ENCODE data around the gene MED25.

MED25 gene

DNA sequence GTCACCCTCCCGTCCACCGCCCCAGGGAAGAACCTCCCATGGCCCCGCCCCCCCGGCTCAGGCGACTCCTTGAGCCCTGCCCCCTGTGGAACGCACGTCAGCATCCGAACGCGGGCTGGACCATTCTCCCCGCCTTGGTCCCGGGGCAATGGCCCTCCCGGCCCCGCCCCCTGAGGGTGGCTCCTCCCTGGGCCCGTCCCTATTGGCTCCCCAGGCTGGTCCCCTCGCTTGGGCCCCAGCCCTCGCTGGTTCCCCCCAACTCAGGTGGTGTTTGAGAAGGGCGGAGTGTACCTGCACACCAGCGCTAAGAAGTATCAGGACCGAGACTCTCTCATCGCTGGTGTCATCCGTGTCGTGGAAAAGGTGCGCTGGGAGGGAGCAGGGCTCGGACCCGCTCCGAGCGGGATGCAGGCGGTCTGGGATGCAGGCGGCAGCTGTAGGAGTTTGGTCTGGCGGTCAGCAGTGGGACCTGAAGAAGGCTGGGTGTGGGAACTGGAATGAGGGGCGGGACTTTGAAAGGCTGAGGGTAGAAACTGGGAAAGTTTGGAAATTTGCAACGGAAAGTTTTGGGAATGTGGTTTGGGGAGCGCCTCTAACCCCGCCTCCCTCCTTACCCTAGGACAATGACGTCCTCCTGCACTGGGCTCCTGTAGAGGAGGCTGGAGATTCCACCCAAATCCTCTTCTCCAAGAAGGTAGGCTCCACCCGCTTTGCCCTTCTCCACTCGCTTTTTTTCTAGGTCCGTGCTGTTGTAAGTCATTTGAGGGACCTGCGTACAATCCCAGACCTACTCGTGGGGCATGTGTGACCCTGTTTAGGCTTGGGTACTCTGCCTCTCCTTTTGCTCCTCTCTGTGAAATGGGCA lies 60.0 kb downstream of the MED25 start:
- H3K9me3 Mint-ChIP-seq: no peaks in the 10 kb centered on the region
- no peaks in the 10 kb centered on the region for H3K27me3 Mint-ChIP-seq
- H3K36me3 Mint-ChIP-seq: peaks cover 46 to 62% of the 10 kb centered on the region in 2 donors
- peaks cover 29 to 64% of the 10 kb centered on the region in 2 donors for H3K4me1 Mint-ChIP-seq
- no peak overlapping the region for H3K27ac Mint-ChIP-seq
- peak; percentile 74 to 76 for ATAC-seq (replicated peaks)
- DNase-seq: peak; percentile 97
- H3K4me3 Mint-ChIP-seq: no peak overlapping the region

DNA sequence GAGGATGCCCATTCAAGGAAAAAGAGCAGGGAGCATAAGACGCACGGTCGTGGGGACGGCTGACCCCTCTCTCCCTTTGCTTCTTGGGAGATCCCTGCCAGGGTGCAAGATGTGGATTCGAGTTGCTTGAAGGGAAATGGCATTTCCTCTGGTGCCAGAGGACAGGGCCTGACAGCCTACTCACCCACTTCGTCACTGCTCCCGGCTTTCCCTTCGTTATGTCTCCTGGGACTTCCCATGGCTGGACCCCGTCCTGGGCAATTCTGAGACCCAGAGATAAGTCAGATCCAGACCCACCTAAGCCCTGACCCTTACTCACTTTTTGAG lies 60.6 kb downstream of the MED25 start:
- no peak overlapping the region for H3K4me3 Mint-ChIP-seq

DNA sequence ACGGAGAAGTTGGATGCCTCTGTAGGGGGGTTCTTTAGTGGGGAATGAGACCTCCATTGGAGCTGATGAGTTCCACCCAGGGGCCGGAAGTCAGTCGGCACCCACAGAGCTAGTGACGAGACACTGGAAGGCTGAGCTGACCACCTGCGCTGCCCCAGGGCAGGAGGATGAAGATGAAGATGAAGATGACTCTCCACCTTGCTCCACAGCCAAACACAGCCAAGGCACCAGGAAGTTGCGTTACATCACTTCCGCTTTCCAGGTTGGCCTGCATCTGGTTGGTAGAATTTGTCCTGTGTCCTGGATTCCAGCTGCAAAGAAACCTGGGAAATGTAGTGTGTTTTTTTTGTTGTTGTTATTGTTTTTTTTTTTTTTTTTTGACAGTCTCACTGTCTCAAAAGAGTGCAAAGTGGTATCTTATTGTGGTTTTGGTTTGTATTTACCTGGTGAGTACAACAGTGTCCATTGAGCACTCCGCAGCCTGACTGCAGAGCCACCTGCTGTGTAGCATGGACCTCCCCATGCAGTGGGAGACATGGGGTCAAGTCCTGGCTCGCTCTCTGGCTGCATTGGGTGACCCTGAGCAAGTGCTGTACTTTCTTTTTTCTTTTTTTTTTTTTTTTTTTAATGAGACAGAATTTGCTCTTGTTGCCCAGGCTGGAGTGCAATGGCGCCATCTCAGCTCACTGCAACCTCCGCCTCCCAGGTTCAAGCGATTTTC lies 61.3 kb downstream of the MED25 start:
- Mint-ChIP-seq H3K27me3 (no peaks in the 10 kb centered on the region), H3K9me3 (peaks cover 0 to 2% of the 10 kb centered on the region in 2 donors), H3K27ac (peak overlapping the region; percentile 42), H3K4me1 (peaks cover 31 to 71% of the 10 kb centered on the region in 2 donors), H3K4me3 (peak overlapping the region in 1 of 2 donors; percentile 9), H3K36me3 (peaks cover 54 to 64% of the 10 kb centered on the region in 2 donors)
- ATAC-seq (replicated peaks) (no peak), DNase-seq (no peak)

More for the DNA sequence above, 60.6 kb downstream of the MED25 start:
- H3K9me3 Mint-ChIP-seq: peaks cover 0 to 2% of the 10 kb centered on the region in 2 donors
- ATAC-seq (replicated peaks) (no peak), DNase-seq (no peak)
- peaks cover 30 to 70% of the 10 kb centered on the region in 2 donors for H3K4me1 Mint-ChIP-seq
- no peaks in the 10 kb centered on the region for H3K27me3 Mint-ChIP-seq
- peaks cover 52 to 65% of the 10 kb centered on the region in 2 donors for H3K36me3 Mint-ChIP-seq
- no peak overlapping the region for H3K27ac Mint-ChIP-seq

DNA sequence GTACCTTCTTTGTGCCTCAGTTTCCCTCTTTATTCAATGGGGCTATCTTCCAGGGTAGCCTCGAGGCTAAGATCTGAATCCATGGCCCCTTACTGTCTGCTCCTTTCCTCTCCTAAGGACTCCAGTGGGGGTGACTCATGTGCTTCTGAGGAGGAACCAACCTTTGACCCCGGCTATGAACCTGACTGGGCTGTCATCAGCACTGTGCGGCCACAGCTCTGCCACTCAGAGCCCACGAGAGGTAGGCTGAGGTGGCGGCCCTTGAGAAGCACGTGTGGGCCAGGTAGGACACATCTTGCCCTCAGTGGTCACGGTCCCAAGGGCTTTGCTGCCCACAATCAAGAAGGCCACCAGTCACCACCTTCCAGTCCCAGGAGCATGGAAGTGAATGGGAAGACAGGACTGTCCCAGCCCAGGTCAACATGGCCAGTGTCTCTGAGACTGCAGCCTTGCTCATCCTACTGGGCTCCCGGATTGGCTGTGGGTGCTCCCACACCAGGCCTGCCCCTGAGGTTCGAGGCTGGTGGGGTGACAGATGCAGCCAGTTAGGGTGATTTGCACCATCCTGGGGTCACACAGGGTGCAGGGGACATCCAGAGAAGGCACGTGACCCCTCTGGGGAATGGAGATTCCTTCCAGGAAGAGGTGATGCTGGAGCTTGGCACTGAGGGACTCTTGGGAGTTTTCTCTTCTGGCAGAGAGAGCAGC lies 62.2 kb downstream of the MED25 start:
- peaks cover 33 to 72% of the 10 kb centered on the region in 2 donors for H3K4me1 Mint-ChIP-seq
- H3K36me3 Mint-ChIP-seq: peaks cover 60 to 73% of the 10 kb centered on the region in 2 donors
- H3K27me3 Mint-ChIP-seq: no peaks in the 10 kb centered on the region
- DNase-seq (no peak), ATAC-seq (replicated peaks) (no peak)
- peaks cover 0 to 2% of the 10 kb centered on the region in 2 donors for H3K9me3 Mint-ChIP-seq
- no peak overlapping the region for H3K4me3 Mint-ChIP-seq
- no peak overlapping the region for H3K27ac Mint-ChIP-seq

DNA sequence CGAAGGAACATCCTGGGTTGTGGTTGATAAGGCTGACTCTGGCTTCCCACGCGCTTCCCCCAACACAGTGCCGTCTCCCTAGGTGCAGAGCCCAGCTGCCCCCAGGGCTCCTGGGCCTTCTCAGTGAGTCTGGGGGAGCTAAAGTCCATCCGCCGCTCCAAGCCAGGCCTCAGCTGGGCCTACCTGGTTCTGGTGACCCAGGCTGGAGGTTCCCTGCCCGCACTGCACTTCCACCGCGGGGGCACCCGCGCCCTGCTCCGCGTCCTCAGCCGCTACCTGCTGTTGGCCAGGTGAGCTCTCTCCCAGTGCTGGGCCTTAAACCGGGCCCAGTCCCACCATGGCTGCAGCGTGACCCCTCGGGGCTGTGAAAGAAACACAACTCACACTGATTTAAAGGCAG lies 63.1 kb downstream of the MED25 start:
- peaks cover 61 to 74% of the 10 kb centered on the region in 2 donors for H3K36me3 Mint-ChIP-seq
- peaks cover 0 to 2% of the 10 kb centered on the region in 2 donors for H3K9me3 Mint-ChIP-seq
- no peak for ATAC-seq (replicated peaks)
- no peak for DNase-seq
- no peaks in the 10 kb centered on the region for H3K27me3 Mint-ChIP-seq
- no peak overlapping the region for H3K4me3 Mint-ChIP-seq
- H3K4me1 Mint-ChIP-seq: peaks cover 29 to 71% of the 10 kb centered on the region in 2 donors
- H3K27ac Mint-ChIP-seq: no peak overlapping the region

DNA sequence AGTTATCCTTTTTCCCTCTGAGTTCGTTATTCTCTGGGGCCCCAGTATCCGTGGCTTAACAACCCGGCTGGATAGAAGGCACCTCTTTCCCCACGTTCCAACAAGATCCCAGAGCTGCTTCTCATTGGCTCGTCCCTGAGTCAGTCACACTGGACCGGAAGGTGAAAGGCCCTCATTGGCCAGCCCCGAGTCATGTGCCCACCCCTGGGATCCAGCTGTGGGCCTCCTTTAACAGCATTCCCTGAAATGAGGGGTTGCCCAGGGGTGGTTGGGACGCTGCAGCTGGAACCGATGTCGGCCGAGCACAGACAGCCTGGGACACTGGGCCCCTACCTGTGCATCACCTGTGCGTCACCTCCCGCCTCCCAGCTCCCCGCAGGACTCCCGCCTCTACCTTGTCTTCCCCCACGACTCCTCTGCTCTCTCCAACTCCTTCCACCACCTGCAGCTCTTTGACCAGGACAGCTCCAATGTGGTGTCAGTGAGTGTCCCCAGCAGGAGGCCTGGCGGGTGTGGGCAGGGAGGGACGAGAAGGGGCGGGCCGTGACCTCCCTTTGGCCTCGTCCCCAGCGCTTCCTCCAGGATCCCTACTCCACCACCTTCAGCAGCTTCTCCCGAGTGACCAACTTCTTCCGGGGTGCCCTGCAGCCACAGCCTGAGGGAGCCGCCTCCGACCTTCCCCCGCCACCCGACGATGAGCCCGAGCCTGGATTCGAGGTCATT lies 63.7 kb downstream of the MED25 start:
- Mint-ChIP-seq H3K36me3 (peaks cover 66 to 79% of the 10 kb centered on the region in 2 donors), H3K4me1 (peaks cover 29 to 77% of the 10 kb centered on the region in 2 donors), H3K9me3 (peaks cover 0 to 2% of the 10 kb centered on the region in 2 donors), H3K27ac (peak overlapping the region; percentile 79), H3K4me3 (peak overlapping the region in 1 of 2 donors; percentile 36), H3K27me3 (no peaks in the 10 kb centered on the region)
- ATAC-seq (replicated peaks): no peak
- DNase-seq: no peak

DNA sequence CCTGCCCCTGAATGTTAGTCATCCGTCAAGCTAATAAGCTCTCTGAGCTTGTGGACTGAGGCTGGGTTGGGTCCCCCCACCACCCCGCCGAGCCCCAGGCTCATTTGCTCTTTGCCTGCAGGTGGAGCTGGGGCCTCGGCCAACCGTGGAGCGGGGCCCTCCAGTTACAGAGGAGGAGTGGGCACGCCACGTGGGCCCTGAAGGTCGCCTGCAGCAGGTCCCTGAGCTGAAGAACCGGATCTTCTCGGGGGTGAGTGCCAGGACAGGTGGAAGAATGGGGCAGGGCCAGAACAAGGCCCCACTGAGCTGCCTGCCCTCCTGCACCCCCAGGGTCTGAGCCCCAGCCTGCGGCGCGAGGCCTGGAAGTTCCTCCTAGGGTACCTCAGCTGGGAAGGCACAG lies 64.6 kb downstream of the MED25 start:
- Mint-ChIP-seq H3K27me3 (no peaks in the 10 kb centered on the region), H3K4me3 (no peak overlapping the region), H3K9me3 (peaks cover 0 to 2% of the 10 kb centered on the region in 2 donors), H3K4me1 (peaks cover 37 to 86% of the 10 kb centered on the region in 2 donors), H3K27ac (peak overlapping the region; percentile 73), H3K36me3 (peaks cover 69 to 87% of the 10 kb centered on the region in 2 donors)
- DNase-seq (no peak), ATAC-seq (replicated peaks) (no peak)

DNA sequence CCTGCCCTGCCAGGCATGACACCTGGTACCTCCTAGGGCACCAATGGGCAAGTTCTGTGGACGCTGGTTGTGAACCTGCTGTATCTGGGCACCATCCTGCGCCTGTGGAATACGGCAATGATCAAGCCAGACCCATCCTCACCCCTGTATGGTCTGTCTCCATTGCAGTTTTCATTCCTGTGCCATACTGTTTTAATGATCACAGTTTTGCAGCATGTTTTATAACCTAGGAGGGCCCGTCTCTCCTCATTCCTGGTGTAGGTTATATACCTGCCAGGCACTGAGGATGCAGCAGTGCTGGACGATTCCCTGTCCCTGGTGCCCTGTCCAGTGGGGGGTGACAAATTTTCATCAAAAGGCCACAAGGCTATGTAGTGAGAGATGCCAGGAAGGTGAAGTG lies 65.0 kb downstream of the MED25 start:
- Mint-ChIP-seq H3K9me3 (peaks cover 0 to 2% of the 10 kb centered on the region in 2 donors), H3K36me3 (peaks cover 69 to 89% of the 10 kb centered on the region in 2 donors), H3K4me3 (no peak overlapping the region), H3K4me1 (peaks cover 40 to 87% of the 10 kb centered on the region in 2 donors), H3K27ac (peak overlapping the region; percentile 60), H3K27me3 (no peaks in the 10 kb centered on the region)
- ATAC-seq (replicated peaks) (no peak), DNase-seq (no peak)

DNA sequence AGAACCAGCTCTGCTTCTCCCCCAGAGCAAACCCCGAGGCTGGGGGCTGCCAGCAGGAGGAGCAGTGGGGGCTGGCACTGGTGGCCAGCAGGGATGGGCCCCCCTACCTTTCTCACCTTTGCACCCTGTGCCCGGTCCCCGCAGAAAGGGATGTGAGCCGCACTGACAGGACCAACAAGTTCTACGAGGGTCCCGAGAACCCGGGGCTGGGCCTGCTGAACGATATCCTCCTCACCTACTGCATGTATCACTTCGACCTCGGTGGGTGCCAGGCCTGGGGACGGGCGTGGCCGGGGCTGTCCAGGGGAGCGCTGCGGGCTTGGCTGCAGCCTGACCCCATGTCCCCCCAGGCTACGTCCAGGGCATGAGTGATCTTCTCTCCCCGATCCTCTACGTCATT lies 66.0 kb downstream of the MED25 start:
- peaks cover 0 to 4% of the 10 kb centered on the region in 2 donors for H3K9me3 Mint-ChIP-seq
- no peak overlapping the region for H3K4me3 Mint-ChIP-seq
- peaks cover 39 to 87% of the 10 kb centered on the region in 2 donors for H3K4me1 Mint-ChIP-seq
- ATAC-seq (replicated peaks) (no peak), DNase-seq (no peak)
- H3K27ac Mint-ChIP-seq: peak overlapping the region; percentile 85
- H3K36me3 Mint-ChIP-seq: peaks cover 73 to 91% of the 10 kb centered on the region in 2 donors
- H3K27me3 Mint-ChIP-seq: no peaks in the 10 kb centered on the region

DNA sequence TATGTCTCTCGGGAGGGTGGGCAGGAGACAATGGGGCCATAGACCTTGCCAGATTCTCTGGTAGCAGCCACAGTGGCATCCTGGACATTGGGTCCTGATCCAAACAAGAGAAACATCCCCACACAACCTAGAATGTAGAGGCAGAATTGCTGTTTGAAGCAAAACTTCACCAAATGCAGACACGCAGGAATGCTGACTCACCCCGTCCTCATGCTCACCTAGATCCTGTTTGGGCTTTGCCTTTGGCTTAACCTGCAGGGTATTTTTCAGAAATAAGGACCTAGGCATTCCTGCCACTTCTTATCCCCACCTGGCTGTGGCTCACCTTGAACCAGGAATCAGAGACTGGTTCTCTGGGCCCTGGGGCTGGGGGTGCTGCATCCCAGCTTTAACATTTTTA lies 66.7 kb downstream of the MED25 start:
- no peak for DNase-seq
- no peak overlapping the region for H3K4me3 Mint-ChIP-seq

More for the DNA sequence above, 66.7 kb downstream of the MED25 start:
- no peaks in the 10 kb centered on the region for H3K27me3 Mint-ChIP-seq
- no peak for ATAC-seq (replicated peaks)
- peaks cover 0 to 4% of the 10 kb centered on the region in 2 donors for H3K9me3 Mint-ChIP-seq
- peaks cover 43 to 88% of the 10 kb centered on the region in 2 donors for H3K4me1 Mint-ChIP-seq
- peak overlapping the region; percentile 85 for H3K27ac Mint-ChIP-seq
- H3K36me3 Mint-ChIP-seq: peaks cover 75 to 93% of the 10 kb centered on the region in 2 donors
